ENCODE measurements around the gene ROS1.

GRCh38 chr6:117409863-117410262 is 15.9 kb downstream of the ROS1 start:
- TF ChIP-seq CTCF (IDR thresholded peaks at IDR 0.05; ENCODE audit: low read length) (no peak), EZH2 (IDR thresholded peaks at IDR 0.05; ENCODE audit: borderline replicate concordance, low read length) (no peak)

All from OCI-LY1 (cell line).